GM23248 (cell line): ENCODE data around the gene DHRS3.

Source experiments
- EZH2 ChIP-seq: fragments of 200-600 bp; sonication (generic); IDR thresholded peaks from 2 replicates; pipeline ENCODE4 v1.6.1; 2018; ENCODE audit warnings: antibody characterized with exemption, mild to moderate bottlenecking; ENCODE audit not compliant: insufficient read depth, poor library complexity, severe bottlenecking
- EZH2phosphoT487 ChIP-seq: fragments of 200-600 bp; sonication (generic); IDR thresholded peaks from 2 replicates; pipeline ENCODE4 v1.6.1; 2018; ENCODE audit warnings: antibody characterized with exemption, moderate library complexity, mild to moderate bottlenecking, low read depth; ENCODE audit not compliant: insufficient read depth

DNA sequence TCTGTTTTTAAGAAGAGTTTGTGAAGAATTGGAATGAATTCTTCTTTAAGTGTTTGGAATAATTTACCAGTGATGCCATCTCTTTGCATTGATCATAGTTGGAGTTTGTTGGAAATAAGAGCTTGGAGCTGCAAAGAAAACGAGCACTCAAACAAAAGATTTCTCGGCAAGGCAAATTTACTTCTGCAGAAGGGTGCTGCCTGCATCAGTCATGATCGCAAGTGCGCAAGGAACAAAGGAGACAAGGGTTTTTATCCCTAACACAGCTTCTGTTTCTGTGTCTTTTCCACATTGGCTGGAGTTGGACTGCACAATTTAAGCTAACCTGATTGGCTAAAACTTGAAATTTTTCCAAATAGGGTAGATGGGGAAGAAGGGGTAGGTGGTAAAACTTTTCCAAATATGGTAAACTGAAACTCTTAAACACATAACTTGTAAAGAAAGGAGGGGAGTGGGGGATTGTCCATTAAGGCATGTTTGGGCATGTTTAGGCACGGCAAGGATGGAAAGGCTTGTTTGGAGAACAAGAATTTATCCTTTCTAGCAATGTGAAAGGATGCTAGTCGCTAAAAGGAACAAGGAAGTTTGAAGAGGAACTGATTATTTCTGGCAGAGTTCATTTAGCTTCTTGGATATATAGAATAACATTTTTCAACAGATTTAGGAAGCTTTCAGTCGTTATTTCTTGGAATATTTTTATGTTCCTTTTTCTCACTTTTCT, 22.4 kb upstream of the DHRS3 start:
- TF ChIP-seq EZH2, result no peak
- no peak for TF ChIP-seq EZH2phosphoT487
